ENCODE measurements around the gene MACROD2. TPM values are rescaled to one million over a fixed set of nuclear protein-coding genes. Genes with fewer than 3 reads are reported as not detected.
A peak's percentile ranks its signal among the peaks of the same experiment; 100 is the strongest.

Gene MACROD2
- total RNA-seq, 4 donors from 2014 or later: 4.0 to 14.1 (median 10.4) TPM

GRCh38 chr20:16027686-16028085, 2032.4 kb downstream of the MACROD2 start:
- TF ChIP-seq EP300 (IDR thresholded peaks at IDR 0.05) (no peak), CTCF (IDR thresholded peaks at IDR 0.05) (no peak), POLR2A (IDR thresholded peaks at IDR 0.05) (no peak)
- no peak overlapping the region for H3K4me3 ChIP-seq
- H3K27ac ChIP-seq: no peak overlapping the region
- peaks cover 0 to 5% (median 0%) of the 10 kb centered on the region in 4 donors for H3K4me1 ChIP-seq
- DNase-seq (ENCODE audit: low spot score in 2 of 2): no peak
- H3K9me3 ChIP-seq: no peaks in the 10 kb centered on the region
- no peaks in the 10 kb centered on the region for H3K36me3 ChIP-seq
- H3K27me3 ChIP-seq: no peaks in the 10 kb centered on the region

GRCh38 chr20:16028923-16029322, 2033.6 kb downstream of the MACROD2 start:
- 92 to 97% methylated on average over 6 of the region's 6 CpGs for WGBS, 2 donors
- no peaks in the 10 kb centered on the region for H3K9me3 ChIP-seq
- H3K36me3 ChIP-seq: no peaks in the 10 kb centered on the region
- no peak overlapping the region for H3K27ac ChIP-seq
- peaks cover 0 to 5% (median 0%) of the 10 kb centered on the region in 4 donors for H3K4me1 ChIP-seq
- DNase-seq (ENCODE audit: low spot score in 2 of 2): no peak
- no peaks in the 10 kb centered on the region for H3K27me3 ChIP-seq
- no peak overlapping the region for H3K4me3 ChIP-seq
- no peak for TF ChIP-seq EP300 (IDR thresholded peaks at IDR 0.05)

- TF ChIP-seq POLR2A (IDR thresholded peaks at IDR 0.05) (no peak), EP300 (IDR thresholded peaks at IDR 0.05) (no peak), CTCF (IDR thresholded peaks at IDR 0.05) (no peak)
- H3K4me3 ChIP-seq: no peak overlapping the region
These were observed 2034.9 kb downstream of the MACROD2 start for GRCh38 chr20:16030253-16030652.

GRCh38 chr20:16035576-16035975, 2040.3 kb downstream of the MACROD2 start:
- Histone ChIP-seq H3K4me1 (peaks cover 0 to 4% (median 0%) of the 10 kb centered on the region in 4 donors), H3K9me3 (no peaks in the 10 kb centered on the region), H3K36me3 (no peaks in the 10 kb centered on the region), H3K27me3 (no peaks in the 10 kb centered on the region), H3K4me3 (no peak overlapping the region), H3K27ac (no peak overlapping the region)
- TF ChIP-seq CTCF (IDR thresholded peaks at IDR 0.05) (no peak), EP300 (IDR thresholded peaks at IDR 0.05) (no peak), POLR2A (IDR thresholded peaks at IDR 0.05) (no peak)
- 82 to 94% methylated on average over 3 of the region's 3 CpGs for WGBS, 2 donors
- no peak for DNase-seq (ENCODE audit: low spot score in 2 of 2)

More at GRCh38 chr20:16030253-16030652, 2034.9 kb downstream of the MACROD2 start:
- Histone ChIP-seq H3K36me3 (no peaks in the 10 kb centered on the region), H3K27me3 (no peaks in the 10 kb centered on the region), H3K27ac (no peak overlapping the region), H3K9me3 (no peaks in the 10 kb centered on the region), H3K4me1 (no peaks in the 10 kb centered on the region)
- DNase-seq (ENCODE audit: low spot score in 2 of 2): no peak
- 51 to 66% methylated on average over 2 of the region's 2 CpGs for WGBS, 2 donors

- peaks cover 0 to 4% (median 0%) of the 10 kb centered on the region in 4 donors for H3K4me1 ChIP-seq
- no peak for DNase-seq (ENCODE audit: low spot score in 2 of 2)
- H3K27me3 ChIP-seq: no peaks in the 10 kb centered on the region
- H3K9me3 ChIP-seq: no peaks in the 10 kb centered on the region
- WGBS, 2 donors: 94 to 97% methylated on average over 1 of the region's 1 CpG
- TF ChIP-seq CTCF (IDR thresholded peaks at IDR 0.05) (no peak), EP300 (IDR thresholded peaks at IDR 0.05) (peak in 1 of 2 donors; percentile 39), POLR2A (IDR thresholded peaks at IDR 0.05) (no peak)
- no peak overlapping the region for H3K27ac ChIP-seq
- no peak overlapping the region for H3K4me3 ChIP-seq
- no peaks in the 10 kb centered on the region for H3K36me3 ChIP-seq
These were observed 2041.0 kb downstream of the MACROD2 start for GRCh38 chr20:16036331-16036730.

GRCh38 chr20:16040742-16041141, 2045.4 kb downstream of the MACROD2 start:
- H3K27me3 ChIP-seq: no peaks in the 10 kb centered on the region

More at GRCh38 chr20:16040742-16041141, 2045.4 kb downstream of the MACROD2 start:
- no peak for DNase-seq (ENCODE audit: low spot score in 2 of 2)
- Histone ChIP-seq H3K27ac (no peak overlapping the region), H3K9me3 (no peaks in the 10 kb centered on the region), H3K4me3 (no peak overlapping the region), H3K36me3 (no peaks in the 10 kb centered on the region), H3K4me1 (peaks cover 0 to 4% (median 0%) of the 10 kb centered on the region in 4 donors)
- TF ChIP-seq POLR2A (IDR thresholded peaks at IDR 0.05): no peak
- no peak for TF ChIP-seq CTCF (IDR thresholded peaks at IDR 0.05)
- TF ChIP-seq EP300 (IDR thresholded peaks at IDR 0.05): no peak

Data from tibial nerve (tissue), 4 donors.